ENCODE results near the gene SCGN. TPM values are rescaled to one million over a fixed set of nuclear protein-coding genes. Genes with fewer than 3 reads are reported as not detected.

SCGN gene
- total RNA-seq, 6 donors from 2014 or later, result 0.24 TPM; not detected in 5

DNA sequence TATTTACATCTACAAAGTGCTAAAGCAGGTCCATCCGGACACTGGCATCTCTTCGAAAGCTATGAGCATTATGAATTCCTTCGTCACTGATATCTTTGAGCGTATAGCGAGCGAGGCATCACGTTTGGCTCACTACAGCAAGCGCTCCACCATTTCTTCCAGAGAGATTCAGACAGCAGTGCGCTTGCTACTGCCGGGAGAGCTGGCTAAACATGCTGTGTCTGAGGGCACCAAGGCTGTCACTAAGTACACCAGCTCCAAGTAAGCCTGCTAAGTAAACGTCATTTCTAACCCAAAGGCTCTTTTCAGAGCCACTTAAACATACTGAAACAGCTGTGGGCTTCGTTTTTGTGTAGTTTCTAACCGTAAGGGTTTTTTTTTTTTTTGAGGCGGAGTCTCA is 75.0 kb downstream of the SCGN start:
- DNase-seq, result no peak
- TF ChIP-seq POLR2AphosphoS5 (IDR thresholded peaks at IDR 0.05), result no peak
- ATAC-seq (ENCODE audit: low FRiP score in 2 of 2), result no peak
- Histone ChIP-seq H3K4me1 (no peaks in the 10 kb centered on the region), H3K36me3 (no peaks in the 10 kb centered on the region), H3K9me3 (no peaks in the 10 kb centered on the region), H3K27me3 (no peaks in the 10 kb centered on the region), H3K4me3 (no peak overlapping the region), H3K27ac (no peak overlapping the region)
- 80 to 81% methylated on average over 14 of the region's 14 CpGs for WGBS, 2 donors

DNA sequence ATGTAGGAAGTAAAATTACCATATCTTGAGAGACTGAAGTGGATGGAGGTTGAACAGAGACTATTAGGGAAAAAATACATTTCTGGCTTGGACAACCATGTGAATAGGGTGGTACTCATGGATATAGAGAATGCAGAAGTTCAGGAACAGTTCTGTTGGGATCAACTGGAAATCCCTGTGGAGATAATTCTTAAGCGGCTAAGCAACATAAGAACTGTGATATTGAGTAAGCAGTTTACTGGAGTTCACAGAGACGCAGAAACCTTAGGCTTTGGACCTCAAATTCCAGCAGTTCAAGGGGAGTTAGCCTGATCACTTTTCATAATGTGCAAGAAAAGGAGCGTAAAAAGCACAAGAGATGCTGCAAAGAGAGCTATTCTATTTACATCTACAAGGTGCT is 78.9 kb downstream of the SCGN start:
- ATAC-seq (ENCODE audit: low FRiP score in 2 of 2) (no peak), DNase-seq (no peak)
- TF ChIP-seq, protein P1, sequence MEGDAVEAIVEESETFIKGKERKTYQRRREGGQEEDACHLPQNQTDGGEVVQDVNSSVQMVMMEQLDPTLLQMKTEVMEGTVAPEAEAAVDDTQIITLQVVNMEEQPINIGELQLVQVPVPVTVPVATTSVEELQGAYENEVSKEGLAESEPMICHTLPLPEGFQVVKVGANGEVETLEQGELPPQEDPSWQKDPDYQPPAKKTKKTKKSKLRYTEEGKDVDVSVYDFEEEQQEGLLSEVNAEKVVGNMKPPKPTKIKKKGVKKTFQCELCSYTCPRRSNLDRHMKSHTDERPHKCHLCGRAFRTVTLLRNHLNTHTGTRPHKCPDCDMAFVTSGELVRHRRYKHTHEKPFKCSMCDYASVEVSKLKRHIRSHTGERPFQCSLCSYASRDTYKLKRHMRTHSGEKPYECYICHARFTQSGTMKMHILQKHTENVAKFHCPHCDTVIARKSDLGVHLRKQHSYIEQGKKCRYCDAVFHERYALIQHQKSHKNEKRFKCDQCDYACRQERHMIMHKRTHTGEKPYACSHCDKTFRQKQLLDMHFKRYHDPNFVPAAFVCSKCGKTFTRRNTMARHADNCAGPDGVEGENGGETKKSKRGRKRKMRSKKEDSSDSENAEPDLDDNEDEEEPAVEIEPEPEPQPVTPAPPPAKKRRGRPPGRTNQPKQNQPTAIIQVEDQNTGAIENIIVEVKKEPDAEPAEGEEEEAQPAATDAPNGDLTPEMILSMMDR (IDR thresholded peaks at IDR 0.05), result no peak
- TF ChIP-seq EP300 (IDR thresholded peaks at IDR 0.05) (no peak), POLR2A (IDR thresholded peaks at IDR 0.05) (no peak), POLR2AphosphoS5 (IDR thresholded peaks at IDR 0.05) (no peak)
- H3K4me1 ChIP-seq, result no peaks in the 10 kb centered on the region
- H3K27me3 ChIP-seq, result no peaks in the 10 kb centered on the region
- H3K9me3 ChIP-seq, result no peaks in the 10 kb centered on the region
- no peak overlapping the region for H3K27ac ChIP-seq
- no peaks in the 10 kb centered on the region for H3K36me3 ChIP-seq
- WGBS, 2 donors, result 85 to 97% methylated on average over 3 of the region's 3 CpGs
- no peak overlapping the region for H3K4me3 ChIP-seq

DNA sequence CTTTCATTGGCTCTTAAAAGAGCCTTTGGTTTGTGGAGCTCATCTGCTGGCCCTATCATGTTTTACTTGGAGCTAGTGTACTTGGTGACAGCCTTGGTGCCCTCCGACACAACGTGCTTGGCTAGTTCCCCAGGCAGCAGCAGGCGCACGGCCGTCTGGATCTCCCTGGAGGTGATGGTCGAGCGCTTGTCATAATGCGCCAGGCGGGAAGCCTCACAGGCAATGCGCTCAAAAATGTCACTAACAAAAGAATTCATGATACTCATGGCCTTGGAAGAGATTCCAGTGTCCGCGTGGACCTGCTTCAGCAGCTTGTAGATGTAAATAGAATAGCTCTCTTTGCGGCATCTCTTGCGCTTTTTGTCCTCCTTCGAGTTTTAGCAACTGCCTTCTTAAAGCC is 79.7 kb downstream of the SCGN start:
- no peak overlapping the region for H3K27ac ChIP-seq
- no peak for ATAC-seq (ENCODE audit: low FRiP score in 2 of 2)
- H3K27me3 ChIP-seq, result no peaks in the 10 kb centered on the region
- WGBS, 2 donors, result 88 to 97% methylated on average over 15 of the region's 15 CpGs
- no peak for TF ChIP-seq EP300 (IDR thresholded peaks at IDR 0.05)
- no peak for TF ChIP-seq POLR2AphosphoS5 (IDR thresholded peaks at IDR 0.05)
- TF ChIP-seq, protein P1 (IDR thresholded peaks at IDR 0.05), result no peak
- no peak for TF ChIP-seq POLR2A (IDR thresholded peaks at IDR 0.05)
- H3K4me3 ChIP-seq, result no peak overlapping the region
- peak in 1 of 2 donors; percentile 40 for DNase-seq
- peaks cover 0 to 1% (median 0%) of the 10 kb centered on the region in 4 donors for H3K9me3 ChIP-seq
- H3K36me3 ChIP-seq, result no peaks in the 10 kb centered on the region
- no peaks in the 10 kb centered on the region for H3K4me1 ChIP-seq

DNA sequence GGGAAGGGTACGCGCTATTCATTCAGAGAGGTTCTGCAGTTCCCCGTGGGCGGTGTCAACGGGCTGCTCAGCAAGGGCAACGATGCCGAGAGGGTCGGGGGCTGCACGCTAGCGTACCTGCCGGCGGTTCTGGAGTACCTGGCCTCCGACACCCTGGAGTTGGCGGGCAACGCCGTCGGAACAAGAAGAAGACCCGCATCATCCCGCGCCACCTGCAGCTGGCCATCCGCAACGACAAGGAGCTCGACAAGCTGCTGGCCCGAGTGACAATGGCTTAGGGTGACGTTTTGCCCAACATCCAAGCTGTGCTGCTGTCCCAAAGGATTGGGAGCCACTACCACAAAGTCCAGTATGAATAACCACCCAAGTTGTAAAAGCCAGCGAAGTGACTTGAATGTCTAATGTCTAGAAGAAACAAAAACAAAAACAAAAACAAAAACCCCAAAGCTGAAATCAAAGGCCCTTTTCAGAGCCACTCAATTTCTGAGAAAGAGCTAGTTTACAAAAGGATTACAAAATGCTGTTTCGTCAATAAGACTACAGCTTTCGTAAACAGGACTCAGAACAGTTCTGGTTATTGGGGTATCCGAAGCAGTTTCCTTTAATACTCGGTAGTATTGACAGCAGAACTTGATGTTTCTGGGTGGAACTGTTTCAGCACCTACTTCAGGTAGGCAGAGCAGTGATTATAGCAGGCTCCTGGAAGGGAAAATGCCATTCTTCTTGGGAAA is 80.6 kb downstream of the SCGN start:
- Histone ChIP-seq H3K4me1 (no peaks in the 10 kb centered on the region), H3K27ac (no peak overlapping the region), H3K27me3 (no peaks in the 10 kb centered on the region), H3K4me3 (no peak overlapping the region), H3K36me3 (no peaks in the 10 kb centered on the region), H3K9me3 (peaks cover 0 to 10% (median 1%) of the 10 kb centered on the region in 4 donors)
- 54 to 78% methylated on average over 19 to 25 of the region's 30 CpGs for WGBS, 2 donors
- ATAC-seq (ENCODE audit: low FRiP score in 2 of 2), result no peak
- peak in 1 of 2 donors; percentile 71 for DNase-seq
- TF ChIP-seq EP300 (IDR thresholded peaks at IDR 0.05) (no peak), POLR2A (IDR thresholded peaks at IDR 0.05) (no peak), POLR2AphosphoS5 (IDR thresholded peaks at IDR 0.05) (no peak)
- TF ChIP-seq, protein P1 (IDR thresholded peaks at IDR 0.05), result no peak

DNA sequence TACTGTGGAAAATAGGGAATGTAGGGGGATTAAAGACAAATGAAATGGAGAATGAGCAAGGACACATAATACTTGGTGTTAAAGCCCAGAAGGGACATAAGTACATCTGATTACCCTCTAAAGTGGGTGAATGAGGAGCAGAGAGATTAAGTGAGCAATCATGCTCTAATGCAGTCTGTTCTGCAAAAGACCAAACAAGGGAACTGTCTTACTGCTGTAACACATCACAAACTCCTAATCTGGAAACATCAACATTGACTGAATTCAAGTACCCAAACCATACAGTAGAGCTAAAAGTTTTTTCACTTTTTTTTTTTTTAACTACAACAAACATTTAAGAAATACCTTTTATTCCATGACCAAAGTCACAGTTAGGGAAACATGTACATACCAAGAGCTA is 83.2 kb downstream of the SCGN start:
- no peak overlapping the region for H3K27ac ChIP-seq
- ATAC-seq (ENCODE audit: low FRiP score in 2 of 2) (no peak), DNase-seq (no peak)
- H3K36me3 ChIP-seq, result no peaks in the 10 kb centered on the region
- no peaks in the 10 kb centered on the region for H3K27me3 ChIP-seq
- H3K4me3 ChIP-seq, result no peak overlapping the region
- H3K4me1 ChIP-seq, result no peaks in the 10 kb centered on the region
- H3K9me3 ChIP-seq, result peaks cover 0 to 11% (median 1%) of the 10 kb centered on the region in 4 donors
- no peak for TF ChIP-seq POLR2A (IDR thresholded peaks at IDR 0.05)
- TF ChIP-seq EP300 (IDR thresholded peaks at IDR 0.05), result no peak
- TF ChIP-seq, protein P1 (IDR thresholded peaks at IDR 0.05), result no peak
- TF ChIP-seq POLR2AphosphoS5 (IDR thresholded peaks at IDR 0.05), result no peak

All from upper lobe of left lung (tissue), 6 donors.